Activated effector memory CD4-positive, alpha-beta T cell treated with anti-CD3 and anti-CD28 coated beads, Interleukin-2, amount 50 U/mL, for 16 hours (primary cell): ENCODE data around the gene ANKH.

Experiments
- DNase-seq: peaks from one replicate; pipeline ENCODE4 v3.0.0-alpha.2; 2020

ANKH gene

GRCh38 chr5:14659821-14660607 is 211.6 kb downstream of the ANKH start:
- DNase-seq: no peak

GRCh38 chr5:14656898-14657297 is 214.7 kb downstream of the ANKH start:
- no peak for DNase-seq

GRCh38 chr5:14655146-14655741 is 216.3 kb downstream of the ANKH start:
- no peak for DNase-seq
